ENCODE data around the gene SLX4IP. TPM values are rescaled to one million over a fixed set of nuclear protein-coding genes. Genes with fewer than 3 reads are reported as not detected.
"Not testable (repeated sequence)": the region's sequence is repeated elsewhere in the genome, so short reads cannot be mapped to it uniquely, and the experiment has no call there.

The SLX4IP gene
- polyA plus RNA-seq, 1 experiment, result 2.8 TPM

- H3K9me3 ChIP-seq (ENCODE audit: control insufficient read depth, insufficient read depth, low read length), result no peaks in the 10 kb centered on the region; the same call in 1 of the 2 replicates
- ChIA-PET POLR2A (no interaction called here), CTCF (no interaction called here)
- no peaks in the 10 kb centered on the region for H3K27me3 ChIP-seq (ENCODE audit: control insufficient read depth, insufficient read depth, low read length)
- H3K4me3 ChIP-seq (ENCODE audit: low read depth, low read length), result no peak overlapping the region
- no peak for DNase-seq (ENCODE audit: low read depth, low spot score)
- H3K27ac ChIP-seq (ENCODE audit: low read depth, low read length), result no peak overlapping the region
- TF ChIP-seq, protein P1, sequence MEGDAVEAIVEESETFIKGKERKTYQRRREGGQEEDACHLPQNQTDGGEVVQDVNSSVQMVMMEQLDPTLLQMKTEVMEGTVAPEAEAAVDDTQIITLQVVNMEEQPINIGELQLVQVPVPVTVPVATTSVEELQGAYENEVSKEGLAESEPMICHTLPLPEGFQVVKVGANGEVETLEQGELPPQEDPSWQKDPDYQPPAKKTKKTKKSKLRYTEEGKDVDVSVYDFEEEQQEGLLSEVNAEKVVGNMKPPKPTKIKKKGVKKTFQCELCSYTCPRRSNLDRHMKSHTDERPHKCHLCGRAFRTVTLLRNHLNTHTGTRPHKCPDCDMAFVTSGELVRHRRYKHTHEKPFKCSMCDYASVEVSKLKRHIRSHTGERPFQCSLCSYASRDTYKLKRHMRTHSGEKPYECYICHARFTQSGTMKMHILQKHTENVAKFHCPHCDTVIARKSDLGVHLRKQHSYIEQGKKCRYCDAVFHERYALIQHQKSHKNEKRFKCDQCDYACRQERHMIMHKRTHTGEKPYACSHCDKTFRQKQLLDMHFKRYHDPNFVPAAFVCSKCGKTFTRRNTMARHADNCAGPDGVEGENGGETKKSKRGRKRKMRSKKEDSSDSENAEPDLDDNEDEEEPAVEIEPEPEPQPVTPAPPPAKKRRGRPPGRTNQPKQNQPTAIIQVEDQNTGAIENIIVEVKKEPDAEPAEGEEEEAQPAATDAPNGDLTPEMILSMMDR (IDR thresholded peaks at IDR 0.05; ENCODE audit: low read depth, low read length), result no peak
Measured at GRCh38 chr20:10390709-10391108, 44.4 kb upstream of the SLX4IP start.

DNA sequence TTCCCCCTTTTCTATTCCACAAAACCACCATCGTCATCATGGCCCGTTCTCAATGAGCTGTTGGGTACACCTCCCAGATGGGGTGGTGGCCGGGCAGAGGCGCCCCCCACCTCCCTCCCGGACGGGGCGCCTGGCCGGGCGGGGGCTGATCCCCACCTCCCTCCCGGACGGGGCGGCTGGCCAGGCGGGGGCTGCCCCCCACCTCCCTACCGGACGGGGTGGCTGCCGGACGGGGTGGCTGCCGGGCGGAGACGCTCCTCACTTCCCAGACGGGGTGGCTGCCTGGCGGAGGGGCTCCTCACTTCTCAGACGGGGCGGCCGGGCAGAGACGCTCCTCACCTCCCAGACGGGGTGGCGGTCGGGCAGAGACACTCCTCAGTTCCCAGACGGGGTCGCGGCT lies 40.4 kb upstream of the SLX4IP start:
- CTCF ChIA-PET; DNase-seq (ENCODE audit: low read depth, low spot score): not testable (repeated sequence)

GRCh38 chr20:10398834-10399369 lies 36.2 kb upstream of the SLX4IP start:
- POLR2A ChIA-PET, result no interaction called here
- DNase-seq (ENCODE audit: low read depth, low spot score), result no peak
- Histone ChIP-seq H3K9me3 (ENCODE audit: control insufficient read depth, insufficient read depth, low read length) (no peaks in the 10 kb centered on the region; the same call in 1 of the 2 replicates), H3K27ac (ENCODE audit: low read depth, low read length) (no peak overlapping the region), H3K27me3 (ENCODE audit: control insufficient read depth, insufficient read depth, low read length) (no peaks in the 10 kb centered on the region), H3K4me3 (ENCODE audit: low read depth, low read length) (no peak overlapping the region)
- CTCF ChIA-PET, result no interaction called here
- TF ChIP-seq, protein P1 (IDR thresholded peaks at IDR 0.05; ENCODE audit: low read depth, low read length), result no peak

More for the DNA sequence above, 40.4 kb upstream of the SLX4IP start:
- H3K27me3 ChIP-seq (ENCODE audit: control insufficient read depth, insufficient read depth, low read length); POLR2A ChIA-PET; H3K9me3 ChIP-seq (ENCODE audit: control insufficient read depth, insufficient read depth, low read length); H3K4me3 ChIP-seq (ENCODE audit: low read depth, low read length); H3K27ac ChIP-seq (ENCODE audit: low read depth, low read length): not testable (repeated sequence)

- Histone ChIP-seq H3K4me3 (ENCODE audit: low read depth, low read length) (no peak overlapping the region), H3K9me3 (ENCODE audit: control insufficient read depth, insufficient read depth, low read length) (no peaks in the 10 kb centered on the region), H3K27me3 (ENCODE audit: control insufficient read depth, insufficient read depth, low read length) (no peaks in the 10 kb centered on the region), H3K27ac (ENCODE audit: low read depth, low read length) (no peak overlapping the region)
- ChIA-PET CTCF (interaction anchor here (0.6 to 2.2 kb wide), 3 partner anchors 23 to 425 kb away, joined by 3 to 7 read pairs (median 3); no protein-coding TSS in a partner anchor), POLR2A (no interaction called here)
- TF ChIP-seq, protein P1 (IDR thresholded peaks at IDR 0.05; ENCODE audit: low read depth, low read length), result no peak
- DNase-seq (ENCODE audit: low read depth, low spot score), result no peak
Measured at GRCh38 chr20:10402938-10403608, 32.0 kb upstream of the SLX4IP start.

DNA sequence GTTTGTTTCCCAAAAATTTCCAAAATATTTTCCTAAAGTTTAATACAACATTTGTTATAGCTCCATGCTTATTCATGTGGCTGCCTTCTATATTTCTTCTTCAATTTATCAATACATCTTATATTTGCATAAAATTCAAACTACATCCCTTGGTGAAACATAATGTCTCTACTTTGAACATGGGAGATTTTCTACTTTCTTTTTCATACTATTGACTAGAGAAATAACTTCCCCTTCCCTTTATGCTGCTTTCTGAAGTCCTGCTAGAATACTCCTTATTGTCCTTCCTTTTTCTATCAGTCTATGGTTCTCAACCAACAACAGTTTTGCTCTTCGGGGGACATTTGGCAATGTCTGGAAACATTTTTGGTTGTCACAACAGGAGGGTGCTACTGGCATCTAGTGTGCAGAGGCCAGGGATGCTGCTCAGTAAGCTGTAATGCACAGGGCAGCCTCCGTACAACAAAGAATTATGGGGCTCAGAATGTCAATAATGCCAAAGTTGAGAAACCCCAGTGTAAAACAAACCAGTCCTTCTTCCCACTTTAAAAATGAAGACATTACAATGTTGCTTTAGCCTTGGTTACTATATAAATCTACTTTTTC lies 31.0 kb upstream of the SLX4IP start:
- ChIA-PET CTCF (interaction anchor here (2.2 kb wide), 1 partner anchor 426 kb away, joined by 7 read pairs; no protein-coding TSS in a partner anchor), POLR2A (no interaction called here)
- TF ChIP-seq, protein P1 (IDR thresholded peaks at IDR 0.05; ENCODE audit: low read depth, low read length), result no peak
- Histone ChIP-seq H3K4me3 (ENCODE audit: low read depth, low read length) (no peak overlapping the region), H3K27me3 (ENCODE audit: control insufficient read depth, insufficient read depth, low read length) (no peaks in the 10 kb centered on the region), H3K27ac (ENCODE audit: low read depth, low read length) (no peak overlapping the region), H3K9me3 (ENCODE audit: control insufficient read depth, insufficient read depth, low read length) (no peaks in the 10 kb centered on the region)
- no peak for DNase-seq (ENCODE audit: low read depth, low spot score)
